ENCODE measurements around the gene SERAC1. TPM values are rescaled to one million over a fixed set of nuclear protein-coding genes. Genes with fewer than 3 reads are reported as not detected.
A peak's percentile ranks its signal among the peaks of the same experiment; 100 is the strongest.

SERAC1 gene
- total and polyA plus RNA-seq, 2 of the 4 experiments (the other 2 are of a cell fraction), result 7.7 to 15.6 TPM

DNA sequence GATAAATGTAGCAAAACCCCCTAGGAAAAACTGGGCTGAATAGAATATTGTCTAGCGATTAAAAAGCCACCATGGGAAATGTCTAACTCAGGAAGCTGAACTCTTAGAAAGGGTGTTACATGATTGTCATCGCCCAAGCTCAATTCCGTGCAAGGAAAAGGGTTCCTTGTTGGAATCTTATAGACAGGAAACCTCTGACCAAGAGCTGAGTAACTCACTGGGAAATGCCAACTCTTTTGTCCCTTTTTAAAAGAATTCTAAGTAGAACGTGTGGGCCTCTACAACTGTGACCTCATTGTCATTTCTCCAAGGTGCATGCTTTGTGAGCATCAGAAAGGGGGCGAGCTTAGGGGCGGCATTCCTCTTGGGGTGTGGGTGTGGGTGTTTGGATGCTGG, 98.3 kb downstream of the SERAC1 start:
- H3K27ac ChIP-seq (ENCODE audit: insufficient read depth, low read length), result peak overlapping the region; percentile 34; the same call in 1 of the 2 replicates
- POLR2A ChIA-PET (ENCODE audit: unreplicated experiment), result no interaction called here
- CTCF ChIA-PET, result interaction anchor here (1.0 kb wide), 1 partner anchor 15 kb away, joined by 3 read pairs; no protein-coding TSS in a partner anchor

More for the DNA sequence above, 98.3 kb downstream of the SERAC1 start:
- BruUV-seq (replicated peaks), result no TSS peak
- no peak overlapping the region; the same call in 1 of the 2 replicates for H3K18ac ChIP-seq (ENCODE audit: low read depth, low read length)
- H4K5ac ChIP-seq (ENCODE audit: low read depth, low read length), result no peak overlapping the region
- peaks cover 7 to 61% of the 10 kb centered on the region in 2 experiments; a peak in 2 of 4 replicates for H3K79me1 ChIP-seq (ENCODE audit: low read depth in 1 of 2, low read length in 2 of 2)
- peak overlapping the region; percentile 18; the same call in 1 of the 2 replicates for H3K56ac ChIP-seq (ENCODE audit: extremely low read depth, insufficient read depth, low read length)
- H2BK5ac ChIP-seq (ENCODE audit: low read depth, low read length, poor library complexity, severe bottlenecking), result peak overlapping the region; percentile 79
- peak overlapping the region; percentile 89 for H2BK120ac ChIP-seq (ENCODE audit: low read depth, low read length)
- no peak for TF ChIP-seq RAD21 (IDR thresholded peaks at IDR 0.05; ENCODE audit: low read length)
- TF ChIP-seq NFE2L2 (IDR thresholded peaks at IDR 0.05; ENCODE audit: low read depth, low read length), result no peak
- TF ChIP-seq CHD1 (IDR thresholded peaks at IDR 0.05; ENCODE audit: low read depth, low read length), result no peak
- TF ChIP-seq MAFK (IDR thresholded peaks at IDR 0.05; ENCODE audit: low read depth, low read length), result no peak
- TF ChIP-seq BHLHE40 (IDR thresholded peaks at IDR 0.05; ENCODE audit: low read depth, low read length), result no peak; the same call in 1 of the 2 replicates
- TF ChIP-seq MXI1 (IDR thresholded peaks at IDR 0.05; ENCODE audit: borderline replicate concordance, low read depth, low read length), result no peak
- no peak for TF ChIP-seq SMC3 (IDR thresholded peaks at IDR 0.05; ENCODE audit: low read depth, low read length)
- no peak for TF ChIP-seq MAZ (IDR thresholded peaks at IDR 0.05; ENCODE audit: borderline replicate concordance, low read depth, low read length)
- no peak for TF ChIP-seq FOS (IDR thresholded peaks at IDR 0.05; ENCODE audit: low read depth, low read length)
- TF ChIP-seq, protein P1, sequence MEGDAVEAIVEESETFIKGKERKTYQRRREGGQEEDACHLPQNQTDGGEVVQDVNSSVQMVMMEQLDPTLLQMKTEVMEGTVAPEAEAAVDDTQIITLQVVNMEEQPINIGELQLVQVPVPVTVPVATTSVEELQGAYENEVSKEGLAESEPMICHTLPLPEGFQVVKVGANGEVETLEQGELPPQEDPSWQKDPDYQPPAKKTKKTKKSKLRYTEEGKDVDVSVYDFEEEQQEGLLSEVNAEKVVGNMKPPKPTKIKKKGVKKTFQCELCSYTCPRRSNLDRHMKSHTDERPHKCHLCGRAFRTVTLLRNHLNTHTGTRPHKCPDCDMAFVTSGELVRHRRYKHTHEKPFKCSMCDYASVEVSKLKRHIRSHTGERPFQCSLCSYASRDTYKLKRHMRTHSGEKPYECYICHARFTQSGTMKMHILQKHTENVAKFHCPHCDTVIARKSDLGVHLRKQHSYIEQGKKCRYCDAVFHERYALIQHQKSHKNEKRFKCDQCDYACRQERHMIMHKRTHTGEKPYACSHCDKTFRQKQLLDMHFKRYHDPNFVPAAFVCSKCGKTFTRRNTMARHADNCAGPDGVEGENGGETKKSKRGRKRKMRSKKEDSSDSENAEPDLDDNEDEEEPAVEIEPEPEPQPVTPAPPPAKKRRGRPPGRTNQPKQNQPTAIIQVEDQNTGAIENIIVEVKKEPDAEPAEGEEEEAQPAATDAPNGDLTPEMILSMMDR (conservative IDR thresholded peaks at IDR 0.05; ENCODE audit: low read depth, low read length), result no peak
- no peak for TF ChIP-seq CEBPB (IDR thresholded peaks at IDR 0.05; ENCODE audit: low read depth, low read length)
- no peak for TF ChIP-seq RCOR1 (IDR thresholded peaks at IDR 0.05; ENCODE audit: insufficient replicate concordance, low read length)
- H2AK9ac ChIP-seq (replicated peaks; ENCODE audit: low read depth, low read length, poor library complexity), result peak overlapping the region; percentile 73
- H4K8ac ChIP-seq (ENCODE audit: low read depth in 2 of 2, low read length in 2 of 2), result peak overlapping the region; percentile 46 to 58
- H3K4ac ChIP-seq (ENCODE audit: low read depth, low read length), result peak overlapping the region; percentile 94
- ATAC-seq (ENCODE audit: low read depth) (no peak), DNase-seq (peak; percentile 78)
- peak overlapping the region; percentile 33 for H3K23ac ChIP-seq (ENCODE audit: low read depth, low read length)
- H4K20me1 ChIP-seq (ENCODE audit: insufficient read depth, low read length), result no peaks in the 10 kb centered on the region
- peak overlapping the region; percentile 69 for H3K14ac ChIP-seq (replicated peaks; ENCODE audit: low read depth, low read length)
- no peak overlapping the region for H3K4me2 ChIP-seq (ENCODE audit: low read depth, low read length)
- peak overlapping the region; percentile 85 for H4K91ac ChIP-seq (ENCODE audit: insufficient read depth, low read depth, low read length)
- dilution Hi-C loops (cut with HindIII; ENCODE audit: low sequenced_read_pairs, unreplicated experiment), result no loop called here
- peak overlapping the region; percentile 16 for H2AFZ ChIP-seq (replicated peaks; ENCODE audit: low read length, poor library complexity)
- peak overlapping the region; percentile 89; the same call in 1 of the 2 replicates for H2AK5ac ChIP-seq (ENCODE audit: low read depth, low read length)
- WGBS, 2 experiments (ENCODE audit: extremely low coverage in 2 of 2, insufficient read length in 1 of 2), result 53% methylated on average over 3 of the region's 6 CpGs; no CpG with 5 or more reads in 1 of the 2 experiments
- H3K27me3 ChIP-seq (ENCODE audit: control insufficient read depth, insufficient read depth, low read length), result no peaks in the 10 kb centered on the region
- in situ Hi-C loops (cut with MboI; ENCODE audit: low sequenced_read_pairs), result loop anchor here (5.0 to 10.0 kb wide), 3 partner anchors 137 to 755 kb away; no protein-coding TSS in a partner anchor
- no peak overlapping the region for H3K9ac ChIP-seq (ENCODE audit: low read depth, low read length)
- peaks cover 60% of the 10 kb centered on the region for H3K36me3 ChIP-seq (ENCODE audit: control insufficient read depth, insufficient read depth, low read length)
- H3K4me1 ChIP-seq (ENCODE audit: control insufficient read depth, insufficient read depth, low read length), result peaks cover 17% of the 10 kb centered on the region
- H2BK15ac ChIP-seq (ENCODE audit: low read depth, low read length), result peak overlapping the region; percentile 51; the same call in 2 of the 3 replicates
- H3K4me3 ChIP-seq (ENCODE audit: insufficient read depth, low read depth, low read length), result no peak overlapping the region
- intact Hi-C loops (cut with micrococcal nuclease), result loop anchor here (5.0 to 10.0 kb wide), 2 partner anchors 122 to 755 kb away; no protein-coding TSS in a partner anchor
- peaks cover 20% of the 10 kb centered on the region for H3K9me1 ChIP-seq (ENCODE audit: insufficient read depth, low read length)
- no peaks in the 10 kb centered on the region for H3K9me3 ChIP-seq (ENCODE audit: control insufficient read depth, insufficient read depth, low read length)
- peak overlapping the region; percentile 79 for H2BK20ac ChIP-seq (ENCODE audit: low read depth, low read length)

All from IMR-90 (cell line).